Transverse colon (tissue), 4 donors: Measurements from ENCODE around the gene KLRC2. TPM values are rescaled to one million over a fixed set of nuclear protein-coding genes. Genes with fewer than 3 reads are reported as not detected.

ENCODE experiments used
- DNase-seq: peaks from one replicate; pipeline ENCODE4 v3.0.0-alpha.2; 2019
- H3K27ac ChIP-seq, 4 donors: fragments of 200-600 bp; sonication (generic); 2 replicates each; pipeline ENCODE4 v1.5.1; 2016 to 2018; ENCODE audit warnings: inconsistent platforms in 4 of 4
- H3K27me3 ChIP-seq: fragments of 200-600 bp; sonication (generic); 2 replicates; pipeline ENCODE4 v1.5.1; 2017; ENCODE audit warnings: inconsistent platforms
- H3K36me3 ChIP-seq, 4 donors: fragments of 200-600 bp; sonication (generic); 2 replicates each; pipeline ENCODE4 v1.5.1; 2017 to 2019; ENCODE audit warnings: inconsistent platforms in 4 of 4
- H3K4me1 ChIP-seq, 4 donors: fragments of 200-600 bp; sonication (generic); 2 replicates each; pipeline ENCODE4 v1.5.1; 2017 to 2020; ENCODE audit warnings: inconsistent platforms in 4 of 4
- H3K4me3 ChIP-seq, 4 donors: fragments of 200-600 bp; sonication (generic); 1 replicate in 1 of 4; 2 replicates in 3 of 4; pipeline versions ENCODE4 v1.5.1 to v1.6.1; 2017 to 2019; ENCODE audit warnings: inconsistent platforms in 4 of 4
- H3K9me3 ChIP-seq, 2 donors: fragments of 200-600 bp; sonication (generic); 2 replicates each; pipeline ENCODE4 v1.5.1; 2017 to 2019; ENCODE audit warnings: inconsistent platforms in 2 of 2
- EP300 ChIP-seq: sonication (generic); formaldehyde crosslinking; IDR thresholded peaks from one replicate; pipeline ENCODE4 v1.6.1; 2017; ENCODE audit warnings: antibody characterized with exemption, low read depth
- POLR2A ChIP-seq: fragments of 450-650 bp; IDR thresholded peaks from one replicate; pipeline ENCODE4 v1.6.1; 2016; ENCODE audit warnings: antibody characterized with exemption, mild to moderate bottlenecking, moderate library complexity
- POLR2AphosphoS5 ChIP-seq, 3 donors: sonication (generic); formaldehyde crosslinking; IDR thresholded peaks; one replicate each; pipeline ENCODE4 v1.6.1; 2016; ENCODE audit warnings: antibody characterized with exemption in 3 of 3
- WGBS, 2 donors: methylation state at CpG; one replicate each; pipeline ENCODE4 v1.1.5; 2018; ENCODE audit warnings: low coverage in 1 of 2; 5-methylcytosine and 5-hydroxymethylcytosine counted together
- in situ Hi-C, 4 donors: fragments of 200-750 bp; cut with MboI; loops; one replicate each; pipeline versions ENCODE4 v1.15.0 to v1.15.1; 2017; ENCODE audit warnings: low sequenced_read_pairs in 3 of 4, low pct_ligation_motif_present in 1 of 4, low pct_unique_long_range_greater_than_20kb in 1 of 4
- intact Hi-C: fragments of 100-400 bp; cut with DNase I; formaldehyde crosslinking; loops from one replicate; pipeline ENCODE4 v1.15.1; 2023; ENCODE audit warnings: low total_unique reads
- total RNA-seq, 4 donors: library from RNA; depleted of rRNA; stranded (reverse); fragments of >200 nt; gene quantifications; one replicate each; pipeline ENCODE4 v1.1.0, GENCODE V29; 2016
- TF ChIP-seq, protein P1 (sequence below), 5 experiments: fragments of 200-600 bp in 3 of 5; fragments of 450-650 bp in 2 of 5; sonication (generic) in 3 of 5; IDR thresholded peaks; 1 replicate in 2 of 5; 2 replicates in 3 of 5; pipeline ENCODE4 v1.5.1; 2016 to 2017; ENCODE audit warnings: antibody characterized with exemption in 5 of 5, inconsistent platforms in 3 of 5, mild to moderate bottlenecking in 2 of 5, moderate library complexity in 1 of 5

The KLRC2 gene
- total RNA-seq, 4 donors from 2014 or later: 0.80 to 6.8 (median 4.0) TPM; not detected in 1

DNA sequence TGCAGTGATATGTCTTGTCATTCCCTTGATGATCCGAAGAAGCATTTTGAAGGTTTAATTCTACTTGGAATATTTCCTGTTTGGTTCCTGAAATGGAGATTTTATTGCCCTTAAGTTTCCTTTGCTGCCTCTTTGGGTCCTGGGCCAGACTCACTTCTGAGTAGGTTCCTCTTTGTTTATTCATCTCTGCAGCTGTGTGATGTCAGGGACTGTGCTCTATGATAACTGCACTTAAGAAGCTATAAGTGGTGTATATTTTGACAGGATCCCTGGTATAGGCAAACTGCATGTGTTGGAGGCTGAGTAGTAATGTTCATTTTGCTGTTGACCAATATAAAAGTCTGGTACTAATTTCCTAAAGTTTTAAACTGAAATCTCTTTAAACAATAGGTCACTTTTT is 26.4 kb downstream of the KLRC2 start, which contains the start of gene KLRC4:
KLRC4 (minus strand) TSS at position 366 of the 400 bp plus-strand sequence; CDS start at position 184, 182 bp downstream.
- Histone ChIP-seq H3K27ac (no peak within 1 kb of the TSS), H3K27me3 (no peaks in the 10 kb centered on the region), H3K4me1 (no peaks in the 10 kb centered on the region), H3K4me3 (no peak within 1 kb of the TSS), H3K9me3 (no peaks in the 10 kb centered on the region), H3K36me3 (no peaks in the 10 kb centered on the region)
- no peak for DNase-seq
- in situ Hi-C loops (no loop called here), intact Hi-C loops (no loop called here)
- 0% methylated on average over 1 of the region's 1 CpG; no CpG with 5 or more reads in 1 of the 2 donors for WGBS, 2 donors
- TF ChIP-seq POLR2AphosphoS5 (IDR thresholded peaks at IDR 0.05) (no peak), EP300 (no peak), POLR2A (no peak)
- TF ChIP-seq, protein P1, sequence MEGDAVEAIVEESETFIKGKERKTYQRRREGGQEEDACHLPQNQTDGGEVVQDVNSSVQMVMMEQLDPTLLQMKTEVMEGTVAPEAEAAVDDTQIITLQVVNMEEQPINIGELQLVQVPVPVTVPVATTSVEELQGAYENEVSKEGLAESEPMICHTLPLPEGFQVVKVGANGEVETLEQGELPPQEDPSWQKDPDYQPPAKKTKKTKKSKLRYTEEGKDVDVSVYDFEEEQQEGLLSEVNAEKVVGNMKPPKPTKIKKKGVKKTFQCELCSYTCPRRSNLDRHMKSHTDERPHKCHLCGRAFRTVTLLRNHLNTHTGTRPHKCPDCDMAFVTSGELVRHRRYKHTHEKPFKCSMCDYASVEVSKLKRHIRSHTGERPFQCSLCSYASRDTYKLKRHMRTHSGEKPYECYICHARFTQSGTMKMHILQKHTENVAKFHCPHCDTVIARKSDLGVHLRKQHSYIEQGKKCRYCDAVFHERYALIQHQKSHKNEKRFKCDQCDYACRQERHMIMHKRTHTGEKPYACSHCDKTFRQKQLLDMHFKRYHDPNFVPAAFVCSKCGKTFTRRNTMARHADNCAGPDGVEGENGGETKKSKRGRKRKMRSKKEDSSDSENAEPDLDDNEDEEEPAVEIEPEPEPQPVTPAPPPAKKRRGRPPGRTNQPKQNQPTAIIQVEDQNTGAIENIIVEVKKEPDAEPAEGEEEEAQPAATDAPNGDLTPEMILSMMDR (IDR thresholded peaks at IDR 0.05): no peak

DNA sequence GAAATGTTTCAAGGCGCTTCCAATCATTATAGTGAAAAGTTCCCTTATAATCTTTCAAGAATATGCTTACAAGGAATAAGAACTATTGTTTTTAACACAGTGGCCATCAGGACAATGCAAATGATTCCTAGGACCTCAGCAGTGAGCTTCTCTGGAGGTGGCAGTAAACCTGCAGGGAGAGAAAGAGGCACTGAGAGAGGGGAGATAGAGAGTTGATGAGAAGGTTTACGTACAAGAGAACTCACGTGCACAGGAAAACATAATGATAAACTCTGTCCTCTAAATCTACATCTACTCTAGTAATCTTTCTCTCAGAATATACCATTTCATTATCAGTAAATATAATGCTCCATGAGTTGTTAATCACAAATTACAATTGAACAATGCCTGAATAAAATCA is 27.0 kb downstream of the KLRC2 start:
- intact Hi-C loops: no loop called here
- no peak overlapping the region for H3K27ac ChIP-seq
- H3K4me3 ChIP-seq: no peak overlapping the region
- no peaks in the 10 kb centered on the region for H3K4me1 ChIP-seq
- in situ Hi-C loops: no loop called here
- TF ChIP-seq EP300 (no peak), POLR2AphosphoS5 (IDR thresholded peaks at IDR 0.05) (no peak), POLR2A (no peak)
- TF ChIP-seq, protein P1 (IDR thresholded peaks at IDR 0.05): no peak
- WGBS, 2 donors: 69 to 83% methylated on average over 3 of the region's 3 CpGs
- no peaks in the 10 kb centered on the region for H3K36me3 ChIP-seq
- no peaks in the 10 kb centered on the region for H3K9me3 ChIP-seq
- no peak for DNase-seq
- no peaks in the 10 kb centered on the region for H3K27me3 ChIP-seq

DNA sequence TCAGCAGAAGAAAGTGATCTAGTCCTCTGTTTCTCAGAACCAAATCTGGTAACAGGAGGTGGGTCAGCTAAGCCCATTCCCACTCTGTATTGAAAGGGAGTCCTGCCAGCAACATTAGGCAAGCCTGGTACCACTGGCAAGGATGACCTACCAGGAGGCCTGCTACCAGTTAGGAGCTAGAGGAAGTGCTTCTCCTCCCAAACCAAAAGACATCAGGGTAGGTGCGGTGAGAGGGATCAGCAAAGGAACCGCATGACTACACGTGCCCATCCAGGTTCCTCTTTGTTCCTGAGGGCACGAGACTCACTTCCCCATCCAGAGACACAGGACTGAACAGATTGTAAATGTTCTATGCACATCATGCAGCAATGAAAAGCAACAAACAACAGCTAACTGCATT is 29.1 kb downstream of the KLRC2 start:
- Histone ChIP-seq H3K9me3 (no peaks in the 10 kb centered on the region), H3K27ac (no peak overlapping the region), H3K4me1 (no peaks in the 10 kb centered on the region), H3K27me3 (no peaks in the 10 kb centered on the region), H3K4me3 (no peak overlapping the region), H3K36me3 (no peaks in the 10 kb centered on the region)
- no peak for DNase-seq
- TF ChIP-seq POLR2A (no peak), EP300 (no peak), POLR2AphosphoS5 (IDR thresholded peaks at IDR 0.05) (no peak)
- TF ChIP-seq, protein P1 (IDR thresholded peaks at IDR 0.05): no peak
- in situ Hi-C loops: no loop called here
- intact Hi-C loops: no loop called here
- 70% methylated on average over 4 of the region's 4 CpGs; no CpG with 5 or more reads in 1 of the 2 donors for WGBS, 2 donors

DNA sequence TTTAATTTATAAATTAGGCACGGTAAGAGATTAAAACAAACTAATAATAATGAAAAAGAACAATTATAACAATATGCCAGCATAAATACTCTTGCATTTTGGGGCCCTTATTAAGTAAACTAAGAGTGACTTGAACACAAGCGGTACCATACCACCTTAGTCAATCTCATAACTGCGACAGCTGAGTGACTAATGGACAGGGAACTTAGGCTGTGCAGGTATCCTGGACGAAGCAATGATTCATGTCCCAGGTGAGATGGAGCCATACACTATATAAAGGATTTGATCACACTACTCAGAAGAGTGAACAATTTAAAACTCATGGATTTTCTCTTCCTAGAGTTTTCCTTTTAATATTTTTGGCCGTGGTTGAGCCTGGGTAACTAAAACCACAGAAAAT is 30.5 kb downstream of the KLRC2 start:
- Histone ChIP-seq H3K27ac (no peak overlapping the region), H3K9me3 (no peaks in the 10 kb centered on the region), H3K27me3 (no peaks in the 10 kb centered on the region), H3K4me1 (no peaks in the 10 kb centered on the region), H3K36me3 (no peaks in the 10 kb centered on the region), H3K4me3 (no peak overlapping the region)
- intact Hi-C loops (no loop called here), in situ Hi-C loops (no loop called here)
- no peak for TF ChIP-seq POLR2AphosphoS5 (IDR thresholded peaks at IDR 0.05)
- no peak for TF ChIP-seq EP300
- TF ChIP-seq, protein P1 (IDR thresholded peaks at IDR 0.05): no peak
- TF ChIP-seq POLR2A: no peak
- WGBS, 2 donors: 89 to 98% methylated on average over 4 to 5 of the region's 5 CpGs
- no peak for DNase-seq
